ENCODE measurements around the gene RPAP3. TPM values are rescaled to one million over a fixed set of nuclear protein-coding genes. Genes with fewer than 3 reads are reported as not detected.

Gene RPAP3
- total RNA-seq, 2 donors from 2014 or later: 15.0 to 26.5 TPM

- WGBS: 22% methylated on average over 5 of the region's 5 CpGs
- no peak overlapping the region for H3K4me3 ChIP-seq
- H3K4me1 ChIP-seq (replicated peaks): peaks cover 4% of the 10 kb centered on the region
- intact Hi-C loops (cut with DNase I): loop anchor here (2.0 to 10.0 kb wide), 3 partner anchors 42 to 250 kb away; partner anchors contain the start of genes RAPGEF3 and TMEM106C
- no peaks in the 10 kb centered on the region for H3K9me3 ChIP-seq
- no peak for TF ChIP-seq POLR2AphosphoS5 (IDR thresholded peaks at IDR 0.05)
- TF ChIP-seq POLR2A (IDR thresholded peaks at IDR 0.05): no peak
- TF ChIP-seq CTCF (IDR thresholded peaks at IDR 0.05): no peak
- peak overlapping the region; percentile 75 for H3K27ac ChIP-seq
- DNase-seq (ENCODE audit: low spot score): no peak
- H3K36me3 ChIP-seq: no peaks in the 10 kb centered on the region
- no peaks in the 10 kb centered on the region for H3K27me3 ChIP-seq (replicated peaks; ENCODE audit: insufficient read depth)
Measured at GRCh38 chr12:47714826-47715386, 9.1 kb upstream of the RPAP3 start.

GRCh38 chr12:47712171-47712570, 6.3 kb upstream of the RPAP3 start:
- no peak overlapping the region for H3K27ac ChIP-seq
- no peaks in the 10 kb centered on the region for H3K36me3 ChIP-seq
- peaks cover 4% of the 10 kb centered on the region for H3K4me1 ChIP-seq (replicated peaks)
- 84% methylated on average over 6 of the region's 6 CpGs for WGBS
- no peak for TF ChIP-seq CTCF (IDR thresholded peaks at IDR 0.05)
- TF ChIP-seq POLR2A (IDR thresholded peaks at IDR 0.05): no peak
- no peak for TF ChIP-seq POLR2AphosphoS5 (IDR thresholded peaks at IDR 0.05)
- H3K27me3 ChIP-seq (replicated peaks; ENCODE audit: insufficient read depth): no peaks in the 10 kb centered on the region
- DNase-seq (ENCODE audit: low spot score): no peak
- no peaks in the 10 kb centered on the region for H3K9me3 ChIP-seq
- no peak overlapping the region for H3K4me3 ChIP-seq
- intact Hi-C loops (cut with DNase I): loop anchor here (10.0 kb wide), 1 partner anchor 253 kb away; the partner anchor contains the start of gene TMEM106C

GRCh38 chr12:47711448-47711847, 5.6 kb upstream of the RPAP3 start:
- Histone ChIP-seq H3K27me3 (replicated peaks; ENCODE audit: insufficient read depth) (no peaks in the 10 kb centered on the region), H3K27ac (no peak overlapping the region), H3K36me3 (no peaks in the 10 kb centered on the region), H3K9me3 (no peaks in the 10 kb centered on the region), H3K4me3 (no peak overlapping the region), H3K4me1 (replicated peaks) (peaks cover 4% of the 10 kb centered on the region)
- no peak for TF ChIP-seq POLR2AphosphoS5 (IDR thresholded peaks at IDR 0.05)
- TF ChIP-seq POLR2A (IDR thresholded peaks at IDR 0.05): no peak
- TF ChIP-seq CTCF (IDR thresholded peaks at IDR 0.05): no peak
- WGBS: 92% methylated on average over 5 of the region's 5 CpGs
- DNase-seq (ENCODE audit: low spot score): no peak
- intact Hi-C loops (cut with DNase I): loop anchor here (10.0 kb wide), 1 partner anchor 253 kb away; the partner anchor contains the start of gene TMEM106C

- no peak overlapping the region for H3K27ac ChIP-seq
- no peaks in the 10 kb centered on the region for H3K9me3 ChIP-seq
- H3K27me3 ChIP-seq (replicated peaks; ENCODE audit: insufficient read depth): no peaks in the 10 kb centered on the region
- H3K4me1 ChIP-seq (replicated peaks): peaks cover 4% of the 10 kb centered on the region
- intact Hi-C loops (cut with DNase I): loop anchor here (10.0 kb wide), 1 partner anchor 255 kb away; the partner anchor contains the start of gene TMEM106C
- TF ChIP-seq POLR2A (IDR thresholded peaks at IDR 0.05) (no peak), CTCF (IDR thresholded peaks at IDR 0.05) (no peak), POLR2AphosphoS5 (IDR thresholded peaks at IDR 0.05) (no peak)
- DNase-seq (ENCODE audit: low spot score): no peak
- H3K36me3 ChIP-seq: no peaks in the 10 kb centered on the region
- H3K4me3 ChIP-seq: no peak overlapping the region
Measured at GRCh38 chr12:47710278-47710677, 4.4 kb upstream of the RPAP3 start.

- WGBS: 91% methylated on average over 2 of the region's 2 CpGs
- no peaks in the 10 kb centered on the region for H3K36me3 ChIP-seq
- no peaks in the 10 kb centered on the region for H3K4me1 ChIP-seq (replicated peaks)
- TF ChIP-seq POLR2AphosphoS5 (IDR thresholded peaks at IDR 0.05): no peak
- TF ChIP-seq POLR2A (IDR thresholded peaks at IDR 0.05): no peak
- no peak for TF ChIP-seq CTCF (IDR thresholded peaks at IDR 0.05)
- H3K9me3 ChIP-seq: no peaks in the 10 kb centered on the region
- H3K27ac ChIP-seq: no peak overlapping the region
- H3K4me3 ChIP-seq: no peak overlapping the region
- DNase-seq (ENCODE audit: low spot score): no peak
- no peaks in the 10 kb centered on the region for H3K27me3 ChIP-seq (replicated peaks; ENCODE audit: insufficient read depth)
- intact Hi-C loops (cut with DNase I): loop anchor here (10.0 kb wide), 1 partner anchor 255 kb away; the partner anchor contains the start of gene TMEM106C
Measured at GRCh38 chr12:47709671-47710070, 3.8 kb upstream of the RPAP3 start.
